Measurements from ENCODE around the gene ATP6V1G2. TPM values are rescaled to one million over a fixed set of nuclear protein-coding genes. Genes with fewer than 3 reads are reported as not detected.

ATP6V1G2 gene
- total and polyA plus RNA-seq, 2 of the 4 experiments (the other 2 are of a cell fraction) = 1.4 to 6.5 TPM

DNA sequence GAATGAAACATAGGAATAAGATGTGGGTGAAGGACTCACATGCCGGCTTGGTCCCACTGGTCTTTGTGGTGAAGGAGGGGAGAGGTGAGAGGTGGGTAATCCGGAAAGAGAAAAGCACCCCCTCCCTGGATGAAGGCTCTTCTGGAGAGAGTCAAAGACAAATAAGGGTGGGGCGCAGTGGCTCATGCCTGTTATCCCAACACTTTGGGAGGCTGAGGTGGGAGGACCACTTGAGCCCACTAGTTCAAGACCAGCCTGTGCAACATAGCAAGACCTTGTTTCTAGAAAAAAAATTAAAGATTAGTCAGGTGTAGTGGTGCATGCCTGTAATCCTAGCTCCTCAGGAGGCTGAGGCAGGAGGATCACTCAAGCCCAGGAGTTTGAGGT lies 32.7 kb upstream of the ATP6V1G2 start:
- no peak overlapping the region for H2AK5ac ChIP-seq (ENCODE audit: low read depth, low read length)
- ChIA-PET CTCF (no interaction called here), POLR2A (ENCODE audit: unreplicated experiment) (no interaction called here)
- H3K79me1 ChIP-seq (ENCODE audit: low read depth in 1 of 2, low read length in 2 of 2) = no peaks in the 10 kb centered on the region
- BruUV-seq (replicated peaks) = no TSS peak
- no peak overlapping the region for H2AK9ac ChIP-seq (replicated peaks; ENCODE audit: low read depth, low read length, poor library complexity)
- no peak overlapping the region for H3K9ac ChIP-seq (ENCODE audit: low read depth, low read length)
- H2BK15ac ChIP-seq (ENCODE audit: low read depth, low read length) = no peak overlapping the region
- H3K9me1 ChIP-seq (ENCODE audit: insufficient read depth, low read length) = no peaks in the 10 kb centered on the region; the same call in 1 of the 2 replicates
- in situ Hi-C loops (cut with MboI; ENCODE audit: low sequenced_read_pairs) = no loop called here
- TF ChIP-seq, protein P1, sequence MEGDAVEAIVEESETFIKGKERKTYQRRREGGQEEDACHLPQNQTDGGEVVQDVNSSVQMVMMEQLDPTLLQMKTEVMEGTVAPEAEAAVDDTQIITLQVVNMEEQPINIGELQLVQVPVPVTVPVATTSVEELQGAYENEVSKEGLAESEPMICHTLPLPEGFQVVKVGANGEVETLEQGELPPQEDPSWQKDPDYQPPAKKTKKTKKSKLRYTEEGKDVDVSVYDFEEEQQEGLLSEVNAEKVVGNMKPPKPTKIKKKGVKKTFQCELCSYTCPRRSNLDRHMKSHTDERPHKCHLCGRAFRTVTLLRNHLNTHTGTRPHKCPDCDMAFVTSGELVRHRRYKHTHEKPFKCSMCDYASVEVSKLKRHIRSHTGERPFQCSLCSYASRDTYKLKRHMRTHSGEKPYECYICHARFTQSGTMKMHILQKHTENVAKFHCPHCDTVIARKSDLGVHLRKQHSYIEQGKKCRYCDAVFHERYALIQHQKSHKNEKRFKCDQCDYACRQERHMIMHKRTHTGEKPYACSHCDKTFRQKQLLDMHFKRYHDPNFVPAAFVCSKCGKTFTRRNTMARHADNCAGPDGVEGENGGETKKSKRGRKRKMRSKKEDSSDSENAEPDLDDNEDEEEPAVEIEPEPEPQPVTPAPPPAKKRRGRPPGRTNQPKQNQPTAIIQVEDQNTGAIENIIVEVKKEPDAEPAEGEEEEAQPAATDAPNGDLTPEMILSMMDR (conservative IDR thresholded peaks at IDR 0.05; ENCODE audit: low read depth, low read length) = no peak
- TF ChIP-seq CEBPB (IDR thresholded peaks at IDR 0.05; ENCODE audit: low read depth, low read length) (no peak), RFX5 (IDR thresholded peaks at IDR 0.05; ENCODE audit: low read depth, low read length) (no peak), RCOR1 (IDR thresholded peaks at IDR 0.05; ENCODE audit: insufficient replicate concordance, low read length) (no peak), MAFK (IDR thresholded peaks at IDR 0.05; ENCODE audit: low read depth, low read length) (no peak), SMC3 (IDR thresholded peaks at IDR 0.05; ENCODE audit: low read depth, low read length) (no peak)
- TF ChIP-seq, protein P2, sequence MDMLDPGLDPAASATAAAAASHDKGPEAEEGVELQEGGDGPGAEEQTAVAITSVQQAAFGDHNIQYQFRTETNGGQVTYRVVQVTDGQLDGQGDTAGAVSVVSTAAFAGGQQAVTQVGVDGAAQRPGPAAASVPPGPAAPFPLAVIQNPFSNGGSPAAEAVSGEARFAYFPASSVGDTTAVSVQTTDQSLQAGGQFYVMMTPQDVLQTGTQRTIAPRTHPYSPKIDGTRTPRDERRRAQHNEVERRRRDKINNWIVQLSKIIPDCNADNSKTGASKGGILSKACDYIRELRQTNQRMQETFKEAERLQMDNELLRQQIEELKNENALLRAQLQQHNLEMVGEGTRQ (IDR thresholded peaks at IDR 0.05; ENCODE audit: low read depth, low read length) = no peak
- dilution Hi-C loops (cut with HindIII; ENCODE audit: low sequenced_read_pairs, unreplicated experiment) = no loop called here
- peaks cover 4% of the 10 kb centered on the region; the same call in 1 of the 2 replicates for H3K4me1 ChIP-seq (ENCODE audit: control insufficient read depth, insufficient read depth, low read length)
- H2BK20ac ChIP-seq (ENCODE audit: low read depth, low read length) = no peak overlapping the region
- H4K8ac ChIP-seq (ENCODE audit: low read depth in 2 of 2, low read length in 2 of 2) = no peak overlapping the region
- peaks cover 19% of the 10 kb centered on the region for H3K27me3 ChIP-seq (ENCODE audit: control insufficient read depth, insufficient read depth, low read length)
- H3K23ac ChIP-seq (ENCODE audit: low read depth, low read length) = no peak overlapping the region
- H3K4me2 ChIP-seq (ENCODE audit: low read depth, low read length) = no peak overlapping the region
- DNase-seq = no peak
- no CpG with 5 or more reads among the region's 3 CpGs for WGBS, 2 experiments (ENCODE audit: extremely low coverage in 2 of 2, insufficient read length in 1 of 2)
- H4K91ac ChIP-seq (ENCODE audit: insufficient read depth, low read depth, low read length) = no peak overlapping the region
- H3K36me3 ChIP-seq (ENCODE audit: control insufficient read depth, insufficient read depth, low read length) = no peaks in the 10 kb centered on the region
- H3K27ac ChIP-seq (ENCODE audit: insufficient read depth, low read length) = no peak overlapping the region
- H2AFZ ChIP-seq (replicated peaks; ENCODE audit: low read length, poor library complexity) = no peak overlapping the region
- no peak overlapping the region for H3K14ac ChIP-seq (replicated peaks; ENCODE audit: low read depth, low read length)
- H3K18ac ChIP-seq (ENCODE audit: low read depth, low read length) = no peak overlapping the region
- intact Hi-C loops (cut with micrococcal nuclease) = no loop called here
- no peak overlapping the region for H2BK120ac ChIP-seq (ENCODE audit: low read depth, low read length)
- no peak for ATAC-seq (ENCODE audit: low read depth)
- H4K20me1 ChIP-seq (ENCODE audit: insufficient read depth, low read length) = no peaks in the 10 kb centered on the region
- H4K5ac ChIP-seq (ENCODE audit: low read depth, low read length) = no peak overlapping the region
- H3K4ac ChIP-seq (ENCODE audit: low read depth, low read length) = no peak overlapping the region
- no peak overlapping the region for H3K56ac ChIP-seq (ENCODE audit: extremely low read depth, insufficient read depth, low read length)
- no peaks in the 10 kb centered on the region for H3K9me3 ChIP-seq (ENCODE audit: control insufficient read depth, insufficient read depth, low read length)
- no peak overlapping the region for H2BK5ac ChIP-seq (ENCODE audit: low read depth, low read length, poor library complexity, severe bottlenecking)
- H3K4me3 ChIP-seq (ENCODE audit: insufficient read depth, low read depth, low read length) = no peak overlapping the region
